Urothelium cell line (cell line): ENCODE measurements around the gene CDH4.

Source experiments
- DNase-seq: peaks from one replicate; pipeline ENCODE4 v3.0.0; 2011; ENCODE audit warnings: low spot score, mixed read lengths
- FAIRE-seq: peaks from 2 replicates; lab custom pipeline; 2011; peaks lifted over from hg19 to GRCh38; lab: Jason Lieb, UNC

Gene CDH4

DNA sequence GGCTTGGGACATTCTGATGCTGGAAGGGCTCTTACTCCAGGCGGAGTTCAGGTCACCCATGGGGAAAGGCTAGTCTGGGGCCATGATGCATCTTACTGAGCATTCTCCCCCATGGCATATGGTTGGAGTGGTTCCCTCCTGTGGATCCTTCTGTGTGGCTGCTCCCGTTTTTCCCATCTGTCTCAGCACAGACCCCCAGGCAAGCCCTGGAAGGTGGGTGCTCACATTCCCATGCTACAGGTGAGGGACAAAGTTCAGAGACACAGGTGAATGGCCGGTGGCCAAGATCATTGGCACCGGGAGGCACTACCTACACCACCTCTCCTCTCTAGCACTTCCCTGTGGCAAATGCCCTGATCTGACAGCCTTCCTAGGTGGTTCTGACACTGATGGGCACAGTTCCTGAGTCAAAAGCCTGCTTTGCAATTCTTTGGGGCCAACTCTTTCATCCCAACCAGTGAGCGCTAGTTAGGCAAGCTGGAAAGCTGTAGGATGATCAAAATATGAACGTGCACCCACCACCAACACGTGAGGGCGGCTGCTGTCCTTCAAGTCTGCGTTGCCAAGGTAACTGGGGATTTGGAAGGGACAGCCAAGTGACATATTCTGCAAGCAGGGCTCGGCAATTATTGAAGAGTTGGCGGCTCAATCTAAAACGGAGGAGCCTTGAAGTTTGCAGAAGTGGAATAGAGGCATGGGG lies 124.6 kb downstream of the CDH4 start:
- DNase-seq (no peak), FAIRE-seq (no peak)

- FAIRE-seq (no peak), DNase-seq (no peak)
Measured at GRCh38 chr20:61378694-61379355, 126.8 kb downstream of the CDH4 start.

DNA sequence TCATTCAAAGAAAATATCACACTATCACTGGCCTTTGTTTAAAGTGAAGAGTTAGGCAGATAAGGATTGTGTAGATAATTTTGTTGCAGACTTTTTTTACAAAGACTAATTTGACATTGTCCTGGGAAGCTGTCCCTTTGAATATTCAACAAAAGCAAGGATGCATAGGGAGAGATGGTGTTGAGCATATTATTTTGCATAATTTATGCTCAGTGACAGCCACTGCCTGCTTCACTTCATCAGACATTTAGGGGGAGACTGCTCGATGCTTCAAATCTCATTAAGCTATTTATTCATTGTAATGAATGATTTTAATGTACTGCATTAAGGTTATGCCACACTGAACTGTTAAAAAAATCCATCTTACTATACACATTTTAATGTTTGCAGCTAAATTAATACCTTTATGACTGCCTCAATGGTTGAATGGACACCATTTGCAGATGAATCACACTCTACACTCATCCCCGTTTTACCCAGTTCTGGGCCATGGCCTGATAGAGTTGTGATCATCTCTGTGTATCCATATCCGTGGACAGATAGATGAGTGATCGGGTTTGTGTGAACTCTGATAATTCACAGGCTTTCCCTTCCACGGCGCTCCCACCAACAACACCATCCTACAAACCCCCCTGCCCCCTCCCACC lies 128.0 kb downstream of the CDH4 start:
- no peak for FAIRE-seq

DNA sequence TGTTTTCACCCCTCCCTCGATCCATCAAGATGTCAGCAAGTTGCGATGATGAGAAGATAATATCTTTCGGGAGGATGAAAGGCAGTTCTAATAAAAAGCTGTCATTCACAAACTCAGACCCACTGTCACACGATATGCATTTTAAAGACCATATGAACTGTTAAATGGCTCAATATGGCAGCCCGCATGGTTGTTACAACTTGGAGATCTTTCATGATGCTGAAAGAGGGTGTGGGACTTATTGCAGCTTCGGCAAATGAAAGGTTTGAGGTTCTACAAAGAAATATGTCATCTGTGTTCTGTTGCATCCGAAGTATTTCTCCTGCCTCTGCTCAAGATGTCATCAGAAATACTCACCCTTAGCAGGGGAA lies 128.5 kb downstream of the CDH4 start:
- FAIRE-seq (no peak), DNase-seq (no peak)

More for the DNA sequence above, 128.0 kb downstream of the CDH4 start:
- no peak for DNase-seq

- DNase-seq: no peak
- no peak for FAIRE-seq
Measured at GRCh38 chr20:61382194-61382593, 130.1 kb downstream of the CDH4 start.

DNA sequence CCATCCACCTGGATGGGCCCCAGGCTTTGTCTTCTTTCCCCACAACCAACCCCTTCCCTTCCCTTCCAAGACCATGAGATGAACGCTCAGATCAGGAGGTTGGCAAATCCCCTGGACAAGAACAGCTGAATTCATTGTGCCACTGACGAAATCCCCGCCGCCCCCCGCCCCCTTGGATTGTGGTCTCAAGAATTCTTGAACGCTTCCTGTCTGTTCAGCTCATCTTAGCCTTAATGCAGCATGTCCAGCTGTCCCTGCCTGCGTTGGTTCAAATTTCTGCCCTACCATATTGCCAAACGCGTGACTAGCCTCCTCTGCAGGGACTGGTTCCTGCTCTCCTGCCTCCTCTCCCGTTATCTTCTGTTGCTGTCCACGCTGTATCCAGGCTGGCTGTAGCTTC lies 133.2 kb downstream of the CDH4 start:
- DNase-seq: no peak
- no peak for FAIRE-seq

GRCh38 chr20:61385731-61386130 lies 133.7 kb downstream of the CDH4 start:
- no peak for FAIRE-seq

GRCh38 chr20:61387204-61387953 lies 135.3 kb downstream of the CDH4 start:
- DNase-seq: no peak
- FAIRE-seq: peak; percentile 89

More at GRCh38 chr20:61385731-61386130, 133.7 kb downstream of the CDH4 start:
- DNase-seq: no peak

- no peak for DNase-seq
- no peak for FAIRE-seq
Measured at GRCh38 chr20:61387954-61388348, 135.9 kb downstream of the CDH4 start.

GRCh38 chr20:61389077-61389476 lies 137.0 kb downstream of the CDH4 start:
- FAIRE-seq: no peak
- no peak for DNase-seq

DNA sequence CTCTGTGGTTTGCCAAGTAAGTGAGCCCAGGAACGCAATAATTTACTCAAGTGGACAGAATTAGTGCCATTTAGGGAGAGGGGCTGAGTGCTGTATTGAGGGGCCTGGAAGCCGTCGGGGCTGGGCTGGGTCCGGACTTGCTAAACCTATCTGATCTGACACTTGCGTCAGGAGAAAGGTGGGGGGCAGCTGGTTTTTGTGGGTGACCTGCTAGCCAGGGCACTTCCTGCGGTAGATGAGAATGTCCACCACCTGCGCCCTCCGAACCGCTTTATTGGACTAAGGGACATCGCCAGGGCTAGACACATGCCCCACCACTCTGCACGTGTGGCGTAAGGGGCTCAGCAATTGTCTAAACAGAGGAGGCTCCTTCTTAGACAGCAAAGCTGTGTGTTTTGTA lies 139.1 kb downstream of the CDH4 start:
- no peak for FAIRE-seq

GRCh38 chr20:61391812-61392520 lies 139.9 kb downstream of the CDH4 start:
- DNase-seq (peak; percentile 65), FAIRE-seq (no peak)

More for the DNA sequence above, 139.1 kb downstream of the CDH4 start:
- no peak for DNase-seq

GRCh38 chr20:61394088-61394799 lies 142.2 kb downstream of the CDH4 start:
- DNase-seq (no peak), FAIRE-seq (no peak)

DNA sequence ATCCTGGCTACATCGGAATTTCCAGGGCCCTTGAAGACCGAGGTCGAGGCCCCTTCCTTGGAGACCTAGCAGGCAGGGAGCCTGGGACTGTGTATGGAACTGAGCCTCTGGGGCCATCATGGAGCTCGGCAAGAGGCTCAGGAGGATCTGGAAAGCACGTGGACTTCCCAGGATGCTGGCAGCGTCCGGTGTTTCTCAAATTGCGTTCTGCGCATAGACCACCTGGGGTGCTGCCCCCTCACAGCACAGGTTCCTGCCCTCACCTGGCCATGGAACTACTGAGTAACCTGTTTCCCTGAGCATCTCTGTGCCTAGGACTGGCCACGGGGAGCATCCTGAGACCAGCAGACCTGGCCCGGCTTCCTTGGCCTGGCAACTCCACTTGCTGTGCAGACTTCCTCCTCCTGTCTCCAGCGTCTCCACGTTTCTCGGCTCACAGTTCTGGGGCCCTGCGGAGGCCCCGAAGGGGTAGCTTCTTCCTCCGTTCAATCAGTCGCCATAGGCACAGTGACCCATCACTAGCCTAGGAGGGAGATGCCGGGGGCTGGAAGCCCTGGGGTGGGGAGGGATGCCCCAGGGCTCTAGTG lies 144.3 kb downstream of the CDH4 start:
- FAIRE-seq (no peak), DNase-seq (no peak)

- FAIRE-seq (no peak), DNase-seq (no peak)
Measured at GRCh38 chr20:61397146-61397545, 145.1 kb downstream of the CDH4 start.

GRCh38 chr20:61397790-61398189 lies 145.7 kb downstream of the CDH4 start:
- no peak for FAIRE-seq
- DNase-seq: no peak

DNA sequence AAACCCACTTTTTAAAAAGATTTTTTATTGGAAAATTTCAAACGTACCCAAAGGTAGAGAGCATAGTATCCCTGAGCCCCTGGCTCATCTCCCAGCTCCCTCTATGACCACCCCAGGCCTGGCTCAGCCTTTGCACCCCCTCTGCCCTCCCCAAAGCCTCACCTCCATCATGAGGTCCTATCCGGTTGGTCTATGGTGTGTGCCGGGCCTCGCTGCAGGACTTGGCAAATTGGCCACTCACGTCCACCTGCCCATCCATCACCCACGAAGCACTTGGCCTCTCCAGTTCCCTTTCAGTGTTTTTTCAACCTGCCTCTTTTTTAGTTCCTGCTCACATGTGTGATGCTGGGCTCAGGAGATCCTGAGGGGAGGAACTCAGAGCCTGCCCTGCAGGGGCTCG lies 147.4 kb downstream of the CDH4 start:
- DNase-seq (no peak), FAIRE-seq (no peak)

- FAIRE-seq: no peak
- DNase-seq: no peak
Measured at GRCh38 chr20:61400499-61400898, 148.4 kb downstream of the CDH4 start.

DNA sequence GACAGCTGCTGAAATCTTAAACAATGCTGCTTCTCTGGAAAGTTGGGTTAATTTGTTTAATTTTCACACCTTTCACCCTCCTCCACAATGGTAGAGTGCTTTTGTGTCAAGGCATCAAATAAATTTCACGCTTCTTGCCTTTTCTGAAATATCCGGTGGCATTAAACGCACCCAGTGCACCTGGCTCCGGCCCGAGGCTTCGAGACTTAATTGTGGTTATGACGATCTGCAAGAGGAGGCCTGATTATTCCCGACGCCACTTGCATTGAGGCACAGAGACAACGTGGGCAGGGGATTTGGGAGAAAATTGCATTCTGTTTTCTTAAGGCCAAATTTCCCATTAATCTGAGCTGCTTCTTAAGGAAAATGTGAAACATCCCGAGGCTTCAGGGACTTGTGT lies 152.2 kb downstream of the CDH4 start:
- DNase-seq: no peak
- no peak for FAIRE-seq

DNA sequence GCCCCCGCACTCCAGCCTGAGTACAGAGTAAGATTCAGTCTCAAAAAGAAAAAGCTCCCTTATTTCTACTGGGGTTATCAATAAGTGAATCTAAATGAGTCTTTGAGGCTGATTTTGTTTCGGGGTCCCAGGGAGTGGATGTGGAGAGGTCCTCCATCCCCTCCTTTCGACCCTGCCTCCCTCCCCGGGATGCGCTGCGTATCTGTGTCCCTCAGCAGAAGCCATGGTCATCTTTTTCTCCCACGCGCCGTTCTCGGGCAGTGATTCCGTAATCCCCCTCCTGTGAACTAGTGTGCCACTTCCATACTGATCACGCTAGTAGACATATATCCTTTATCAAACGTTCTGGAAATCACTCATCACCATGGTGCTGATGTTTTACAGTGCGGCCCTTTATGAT lies 152.9 kb downstream of the CDH4 start:
- FAIRE-seq: no peak

More for the DNA sequence above, 152.9 kb downstream of the CDH4 start:
- no peak for DNase-seq
